ENCODE results near the gene GAPVD1. TPM values are rescaled to one million over a fixed set of nuclear protein-coding genes. Genes with fewer than 3 reads are reported as not detected.

Gene GAPVD1
- total RNA-seq, 2 experiments from 2014 or later, result 49.7 to 49.8 TPM

DNA sequence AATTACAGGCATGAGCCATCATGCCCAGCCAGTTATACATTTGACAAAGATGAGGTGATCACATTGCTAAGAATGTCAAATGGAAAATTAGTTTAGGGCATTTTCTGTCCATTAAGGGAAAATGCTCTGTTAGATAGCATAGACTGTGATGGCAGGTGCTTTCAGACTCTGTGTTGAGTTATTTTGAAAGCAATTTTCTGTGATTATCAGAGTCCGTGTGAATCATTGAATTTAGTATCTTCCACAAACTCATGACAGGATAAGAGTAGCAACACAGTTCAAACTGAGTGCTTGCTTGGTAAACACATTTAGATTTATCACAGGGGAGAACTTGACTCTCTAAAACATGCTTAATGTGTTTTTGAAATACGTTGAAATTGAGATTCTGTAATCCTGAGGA, 69.0 kb downstream of the GAPVD1 start:
- intact Hi-C loops (cut with micrococcal nuclease), result no loop called here
- ATAC-seq (no peak), DNase-seq (no peak)
- TF ChIP-seq, protein P1, sequence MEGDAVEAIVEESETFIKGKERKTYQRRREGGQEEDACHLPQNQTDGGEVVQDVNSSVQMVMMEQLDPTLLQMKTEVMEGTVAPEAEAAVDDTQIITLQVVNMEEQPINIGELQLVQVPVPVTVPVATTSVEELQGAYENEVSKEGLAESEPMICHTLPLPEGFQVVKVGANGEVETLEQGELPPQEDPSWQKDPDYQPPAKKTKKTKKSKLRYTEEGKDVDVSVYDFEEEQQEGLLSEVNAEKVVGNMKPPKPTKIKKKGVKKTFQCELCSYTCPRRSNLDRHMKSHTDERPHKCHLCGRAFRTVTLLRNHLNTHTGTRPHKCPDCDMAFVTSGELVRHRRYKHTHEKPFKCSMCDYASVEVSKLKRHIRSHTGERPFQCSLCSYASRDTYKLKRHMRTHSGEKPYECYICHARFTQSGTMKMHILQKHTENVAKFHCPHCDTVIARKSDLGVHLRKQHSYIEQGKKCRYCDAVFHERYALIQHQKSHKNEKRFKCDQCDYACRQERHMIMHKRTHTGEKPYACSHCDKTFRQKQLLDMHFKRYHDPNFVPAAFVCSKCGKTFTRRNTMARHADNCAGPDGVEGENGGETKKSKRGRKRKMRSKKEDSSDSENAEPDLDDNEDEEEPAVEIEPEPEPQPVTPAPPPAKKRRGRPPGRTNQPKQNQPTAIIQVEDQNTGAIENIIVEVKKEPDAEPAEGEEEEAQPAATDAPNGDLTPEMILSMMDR (IDR thresholded peaks at IDR 0.05), result no peak
- Mint-ChIP-seq H3K9me3 (no peaks in the 10 kb centered on the region), H3K4me3 (no peak overlapping the region), H3K36me3 (ENCODE audit: low read depth) (peaks cover 52% of the 10 kb centered on the region), H3K27ac (no peak overlapping the region), H3K4me1 (ENCODE audit: low read depth) (peaks cover 16% of the 10 kb centered on the region), H3K27me3 (no peaks in the 10 kb centered on the region)
- POLR2A ChIA-PET, result interaction anchor here (1.3 kb wide), 1 partner anchor 94 kb away, joined by 4 read pairs; no protein-coding TSS in a partner anchor
- CTCF ChIA-PET, result no interaction called here

DNA sequence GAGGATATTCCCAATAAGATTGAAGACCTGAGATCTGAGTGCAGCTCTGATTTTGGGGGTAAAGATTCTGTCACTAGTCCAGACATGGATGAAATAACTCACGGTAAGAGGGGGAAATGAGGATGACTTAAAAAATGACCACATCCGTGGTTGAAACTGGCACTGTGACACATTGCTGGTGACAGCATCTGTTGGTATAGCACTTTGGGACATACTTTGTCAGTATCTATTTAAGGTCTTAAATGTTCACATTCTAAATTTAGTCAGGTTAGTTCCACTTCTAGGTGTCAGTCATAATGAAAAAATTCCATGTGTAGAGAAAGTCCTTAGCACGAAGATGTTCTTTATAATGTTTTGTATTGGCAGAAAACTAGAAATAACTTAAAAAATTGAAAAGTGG, 70.9 kb downstream of the GAPVD1 start:
- POLR2A ChIA-PET, result interaction anchor here (0.5 to 1.4 kb wide), 4 partner anchors 11 to 98 kb away, joined by 3 to 4 read pairs (median 4); partner anchors contain the start of gene HSPA5
- CTCF ChIA-PET, result interaction anchor here (1.4 kb wide), 1 partner anchor 11 kb away, joined by 3 read pairs; no protein-coding TSS in a partner anchor
- TF ChIP-seq, protein P1 (IDR thresholded peaks at IDR 0.05), result no peak
- no peak overlapping the region for H3K4me3 Mint-ChIP-seq
- DNase-seq (peak; percentile 78), ATAC-seq (peak; percentile 98)
- intact Hi-C loops (cut with micrococcal nuclease), result no loop called here
- H3K36me3 Mint-ChIP-seq (ENCODE audit: low read depth), result peaks cover 48% of the 10 kb centered on the region
- H3K4me1 Mint-ChIP-seq (ENCODE audit: low read depth), result peaks cover 16% of the 10 kb centered on the region
- no peaks in the 10 kb centered on the region for H3K9me3 Mint-ChIP-seq
- no peaks in the 10 kb centered on the region for H3K27me3 Mint-ChIP-seq
- H3K27ac Mint-ChIP-seq, result peak overlapping the region; percentile 37

DNA sequence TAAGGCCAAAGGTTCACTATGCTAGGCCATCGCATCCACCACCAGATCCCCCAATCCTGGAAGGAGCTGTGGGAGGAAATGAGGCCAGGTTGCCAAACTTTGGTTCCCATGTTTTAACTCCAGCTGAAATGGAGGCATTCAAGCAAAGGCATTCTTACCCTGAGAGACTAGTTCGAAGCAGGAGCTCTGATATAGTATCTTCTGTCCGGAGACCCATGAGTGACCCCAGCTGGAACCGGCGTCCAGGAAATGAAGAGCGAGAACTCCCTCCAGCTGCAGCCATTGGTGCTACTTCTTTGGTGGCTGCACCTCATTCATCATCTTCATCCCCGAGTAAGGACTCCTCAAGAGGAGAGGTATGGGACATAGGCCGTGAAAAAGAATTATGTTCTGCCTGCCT, 75.6 kb downstream of the GAPVD1 start:
- TF ChIP-seq, protein P1 (IDR thresholded peaks at IDR 0.05), result no peak
- intact Hi-C loops (cut with micrococcal nuclease), result no loop called here
- DNase-seq (no peak), ATAC-seq (no peak)
- POLR2A ChIA-PET, result no interaction called here
- H3K36me3 Mint-ChIP-seq (ENCODE audit: low read depth), result peaks cover 42% of the 10 kb centered on the region
- H3K27me3 Mint-ChIP-seq, result no peaks in the 10 kb centered on the region
- H3K4me3 Mint-ChIP-seq, result no peak overlapping the region
- no peak overlapping the region for H3K27ac Mint-ChIP-seq
- H3K4me1 Mint-ChIP-seq (ENCODE audit: low read depth), result peaks cover 9% of the 10 kb centered on the region
- CTCF ChIA-PET, result no interaction called here
- H3K9me3 Mint-ChIP-seq, result no peaks in the 10 kb centered on the region

DNA sequence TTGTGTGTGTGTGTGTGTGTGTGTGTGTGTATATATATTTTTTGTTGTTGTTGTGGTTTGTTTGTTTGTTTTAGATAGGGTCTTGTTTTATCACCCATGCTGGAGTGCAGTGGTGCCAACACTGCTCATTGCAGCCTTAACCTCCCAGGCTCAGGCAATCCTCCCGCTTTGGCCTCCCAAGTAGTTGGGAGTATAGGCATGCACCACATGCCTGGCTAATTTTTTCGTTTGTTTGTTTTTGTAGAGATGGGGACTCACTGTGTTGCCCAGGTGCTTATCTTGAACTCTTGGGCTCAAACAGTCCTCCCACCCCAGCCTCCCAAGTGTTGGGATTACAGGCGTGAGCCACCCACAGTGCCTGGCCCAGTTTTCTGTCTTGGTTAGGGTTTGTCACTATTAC, 77.3 kb downstream of the GAPVD1 start:
- H3K27ac Mint-ChIP-seq, result no peak overlapping the region
- intact Hi-C loops (cut with micrococcal nuclease), result no loop called here

DNA sequence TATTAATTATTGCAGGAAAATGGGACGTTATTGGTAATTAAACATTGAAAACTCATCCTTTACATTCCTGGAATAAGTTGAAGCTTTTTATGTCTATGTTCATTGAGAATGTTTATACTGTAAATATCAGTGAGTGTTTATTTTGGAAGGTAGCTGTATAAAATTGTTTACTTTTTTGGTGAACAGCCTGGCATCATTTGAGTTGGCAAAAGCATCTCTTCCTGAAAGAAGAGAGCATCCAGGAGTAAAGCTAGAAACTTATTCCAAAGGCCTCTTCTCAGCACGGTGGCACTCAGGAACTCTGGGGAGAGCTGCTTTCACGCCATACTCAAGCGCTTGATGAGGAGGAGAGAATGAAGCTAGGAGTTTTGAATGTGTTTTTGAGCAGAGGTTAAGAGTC, 79.9 kb downstream of the GAPVD1 start:
- H3K9me3 Mint-ChIP-seq, result no peaks in the 10 kb centered on the region
- ATAC-seq (no peak), DNase-seq (no peak)
- ChIA-PET CTCF (interaction anchor here (0.8 to 1.6 kb wide), 2 partner anchors 20 to 400 kb away, joined by 3 to 6 read pairs; no protein-coding TSS in a partner anchor), POLR2A (interaction anchor here (0.9 to 1.0 kb wide), 2 partner anchors 27 to 306 kb away, joined by 3 to 4 read pairs; no protein-coding TSS in a partner anchor)
- intact Hi-C loops (cut with micrococcal nuclease), result no loop called here
- H3K27me3 Mint-ChIP-seq, result no peaks in the 10 kb centered on the region
- peak overlapping the region; percentile 34 for H3K27ac Mint-ChIP-seq
- no peaks in the 10 kb centered on the region for H3K4me1 Mint-ChIP-seq (ENCODE audit: low read depth)
- TF ChIP-seq, protein P1 (IDR thresholded peaks at IDR 0.05), result no peak
- H3K36me3 Mint-ChIP-seq (ENCODE audit: low read depth), result peaks cover 25% of the 10 kb centered on the region
- no peak overlapping the region for H3K4me3 Mint-ChIP-seq

More for the DNA sequence above, 77.3 kb downstream of the GAPVD1 start:
- H3K4me3 Mint-ChIP-seq, result no peak overlapping the region
- no peaks in the 10 kb centered on the region for H3K27me3 Mint-ChIP-seq
- DNase-seq, result no peak
- ChIA-PET CTCF (no interaction called here), POLR2A (no interaction called here)
- no peaks in the 10 kb centered on the region for H3K4me1 Mint-ChIP-seq (ENCODE audit: low read depth)
- peaks cover 32% of the 10 kb centered on the region for H3K36me3 Mint-ChIP-seq (ENCODE audit: low read depth)
- TF ChIP-seq, protein P1 (IDR thresholded peaks at IDR 0.05), result no peak
- no peaks in the 10 kb centered on the region for H3K9me3 Mint-ChIP-seq
- ATAC-seq, result no peak

Measured in activated CD8-positive, alpha-beta T cell treated with anti-CD3 and anti-CD28 coated beads for 36 hours (primary cell).